Subcutaneous adipose tissue (tissue), 4 donors: Measurements from ENCODE around the gene CARS1. TPM values are rescaled to one million over a fixed set of nuclear protein-coding genes. Genes with fewer than 3 reads are reported as not detected.

Source experiments
- CTCF ChIP-seq: fragments of 450-650 bp; IDR thresholded peaks from one replicate; pipeline ENCODE4 v1.5.1; 2016; ENCODE audit warnings: low read depth, mild to moderate bottlenecking, control low read depth, antibody characterized with exemption, moderate library complexity
- total RNA-seq, 4 donors: library from RNA; depleted of rRNA; stranded (reverse); fragments of >200 nt; gene quantifications; one replicate each; pipeline ENCODE4 v1.1.0, GENCODE V29; 2016

CARS1 gene
- total RNA-seq, 4 donors from 2014 or later: 30.4 to 59.5 (median 36.1) TPM

GRCh38 chr11:3060436-3061025 lies 3.3 kb upstream of the CARS1 start:
- TF ChIP-seq CTCF: no peak

GRCh38 chr11:3058753-3059664 lies 1.8 kb upstream of the CARS1 start:
- no peak for TF ChIP-seq CTCF

- no peak for TF ChIP-seq CTCF
Observed at GRCh38 chr11:3056296-3057068, 741 bp downstream of the CARS1 start.

GRCh38 chr11:3055891-3056290 lies 1.3 kb downstream of the CARS1 start:
- no peak for TF ChIP-seq CTCF

- TF ChIP-seq CTCF: no peak
Observed at GRCh38 chr11:3052567-3052966, 4.7 kb downstream of the CARS1 start.

- no peak for TF ChIP-seq CTCF
Observed at GRCh38 chr11:3052109-3052479, 5.1 kb downstream of the CARS1 start.
